Mesenchymal stem cell (in vitro differentiated cells and primary cell): Measurements from ENCODE around the gene FLT1.
A peak's percentile ranks its signal among the peaks of the same experiment; 100 is the strongest.

ENCODE experiments used
- DNase-seq: peaks from one replicate; pipeline ENCODE4 v3.0.0-alpha.2; 2013
- H2AFZ ChIP-seq: one replicate; pipeline ENCODE4 v1.6.1; 2013; ENCODE audit warnings: low read depth, mild to moderate bottlenecking, control low read depth, inconsistent platforms, low read length, moderate library complexity
- H2AK5ac ChIP-seq: 2 replicates; pipeline ENCODE4 v1.6.1; 2013; ENCODE audit warnings: low read length, moderate library complexity, mild to moderate bottlenecking, inconsistent platforms; ENCODE audit not compliant: severe bottlenecking
- H2BK120ac ChIP-seq: one replicate; pipeline ENCODE4 v1.6.1; 2013; ENCODE audit warnings: low read depth, mild to moderate bottlenecking, inconsistent platforms, low read length, moderate library complexity
- H2BK12ac ChIP-seq, 2 experiments: one replicate each; pipeline ENCODE4 v1.6.1; 2013; ENCODE audit warnings: inconsistent platforms in 2 of 2, low read length in 2 of 2, mild to moderate bottlenecking in 2 of 2, moderate library complexity in 2 of 2, control low read depth in 1 of 2
- H2BK15ac ChIP-seq: one replicate; pipeline ENCODE4 v1.6.1; 2013; ENCODE audit warnings: mild to moderate bottlenecking, low read depth, inconsistent platforms; ENCODE audit not compliant: poor library complexity, severe bottlenecking
- H2BK5ac ChIP-seq: 2 replicates; pipeline ENCODE4 v1.6.1; 2013; ENCODE audit warnings: low read depth, mild to moderate bottlenecking, low read length, control low read depth, inconsistent platforms; ENCODE audit not compliant: poor library complexity, severe bottlenecking
- H3K14ac ChIP-seq, 2 experiments: one replicate each; pipeline ENCODE4 v1.6.1; 2013; ENCODE audit warnings: inconsistent platforms in 2 of 2, low read length in 2 of 2, control low read depth in 1 of 2, mild to moderate bottlenecking in 1 of 2, moderate library complexity in 1 of 2
- H3K18ac ChIP-seq, 2 experiments: one replicate each; pipeline ENCODE4 v1.6.1; 2013; ENCODE audit warnings: inconsistent platforms in 2 of 2, low read length in 2 of 2, control low read depth in 1 of 2, low read depth in 1 of 2, mild to moderate bottlenecking in 1 of 2
- H3K23ac ChIP-seq, 2 experiments: one replicate each; pipeline ENCODE4 v1.6.1; 2013; ENCODE audit warnings: inconsistent platforms in 2 of 2, low read length in 2 of 2, mild to moderate bottlenecking in 2 of 2, moderate library complexity in 2 of 2, control low read depth in 1 of 2
- H3K27ac ChIP-seq: 2 replicates; pipeline ENCODE4 v1.5.1; 2013; ENCODE audit warnings: mild to moderate bottlenecking, moderate library complexity, low read length, control low read depth, inconsistent platforms; ENCODE audit not compliant: poor library complexity, severe bottlenecking
- H3K27me3 ChIP-seq, 2 experiments: 2 replicates each; pipeline versions ENCODE4 v1.6.1 to v1.7.0; 2013; ENCODE audit warnings: low read length in 2 of 2, mild to moderate bottlenecking in 2 of 2, moderate library complexity in 2 of 2, control low read depth in 1 of 2, inconsistent platforms in 1 of 2; ENCODE audit not compliant: control insufficient read depth in 1 of 2, insufficient read depth in 1 of 2
- H3K36me3 ChIP-seq, 2 experiments: 2 replicates each; pipeline versions ENCODE4 v1.6.1 to v1.7.0; 2013; ENCODE audit warnings: low read length in 2 of 2, control low read depth in 1 of 2, inconsistent platforms in 1 of 2, low read depth in 1 of 2, mild to moderate bottlenecking in 1 of 2; ENCODE audit not compliant: insufficient read depth in 2 of 2, control insufficient read depth in 1 of 2
- H3K4ac ChIP-seq, 2 experiments: one replicate each; pipeline ENCODE4 v1.6.1; 2013; ENCODE audit warnings: inconsistent platforms in 2 of 2, low read length in 2 of 2, mild to moderate bottlenecking in 2 of 2, moderate library complexity in 2 of 2, control low read depth in 1 of 2, low read depth in 1 of 2
- H3K4me1 ChIP-seq: 2 replicates; pipeline ENCODE4 v1.6.1; 2013; ENCODE audit warnings: low read depth, low read length, control low read depth; ENCODE audit not compliant: control insufficient read depth, insufficient read depth
- H3K4me2 ChIP-seq: 2 replicates; pipeline ENCODE4 v1.6.1; 2013; ENCODE audit warnings: low read length, mild to moderate bottlenecking, inconsistent platforms; ENCODE audit not compliant: poor library complexity, severe bottlenecking
- H3K4me3 ChIP-seq, 2 experiments: 2 replicates each; pipeline versions ENCODE4 v1.5.1 to v1.7.0; 2013; ENCODE audit warnings: low read length in 2 of 2, mild to moderate bottlenecking in 2 of 2, control low read depth in 1 of 2, low read depth in 1 of 2; ENCODE audit not compliant: insufficient read depth in 1 of 2
- H3K79me1 ChIP-seq: replicated peaks from 2 replicates; pipeline ENCODE4 v1.6.1; 2013; ENCODE audit warnings: mild to moderate bottlenecking, control low read depth, low read length, inconsistent platforms; ENCODE audit not compliant: poor library complexity, severe bottlenecking
- H3K9ac ChIP-seq: 2 replicates; pipeline ENCODE4 v1.7.0; 2013; ENCODE audit warnings: mild to moderate bottlenecking, low read length, moderate library complexity
- H3K9me3 ChIP-seq: 2 replicates; pipeline ENCODE4 v1.7.0; 2013; ENCODE audit warnings: mild to moderate bottlenecking, low read length; ENCODE audit not compliant: control insufficient read depth
- H4K8ac ChIP-seq: one replicate; pipeline ENCODE4 v1.6.1; 2013; ENCODE audit warnings: inconsistent platforms, mild to moderate bottlenecking, low read length, moderate library complexity
- H4K91ac ChIP-seq: one replicate; pipeline ENCODE4 v1.6.1; 2013; ENCODE audit warnings: mild to moderate bottlenecking, low read length, inconsistent platforms
- WGBS: methylation state at CpG from one replicate; pipeline ENCODE4 v1.1.7; 2013; ENCODE audit warnings: mixed read lengths; 5-methylcytosine and 5-hydroxymethylcytosine counted together

Gene FLT1

GRCh38 chr13:28438067-28438466, 56.9 kb downstream of the FLT1 start:
- Histone ChIP-seq H3K27ac (no peak overlapping the region), H2BK120ac (no peak overlapping the region), H3K4me2 (no peak overlapping the region), H2BK12ac (no peak overlapping the region), H3K4me3 (no peak overlapping the region), H3K14ac (no peak overlapping the region), H3K9ac (no peak overlapping the region), H3K18ac (no peak overlapping the region), H4K8ac (no peak overlapping the region), H3K27me3 (peaks cover 0 to 49% of the 10 kb centered on the region in 2 experiments), H3K9me3 (no peaks in the 10 kb centered on the region), H2AFZ (no peak overlapping the region), H3K79me1 (no peaks in the 10 kb centered on the region), H3K4me1 (no peaks in the 10 kb centered on the region), H3K36me3 (no peaks in the 10 kb centered on the region), H2AK5ac (no peak overlapping the region), H3K4ac (no peak overlapping the region), H4K91ac (no peak overlapping the region), H3K23ac (no peak overlapping the region), H2BK5ac (no peak overlapping the region), H2BK15ac (no peak overlapping the region)
- 94% methylated on average over 6 of the region's 8 CpGs for WGBS
- DNase-seq = no peak

GRCh38 chr13:28435917-28436316, 59.0 kb downstream of the FLT1 start:
- DNase-seq = no peak
- Histone ChIP-seq H2BK15ac (no peak overlapping the region), H3K23ac (no peak overlapping the region), H2AFZ (no peak overlapping the region), H2BK5ac (no peak overlapping the region), H3K14ac (no peak overlapping the region), H3K4me1 (no peaks in the 10 kb centered on the region), H3K79me1 (no peaks in the 10 kb centered on the region), H3K27ac (no peak overlapping the region), H3K4ac (no peak overlapping the region), H2BK12ac (no peak overlapping the region), H3K4me2 (no peak overlapping the region), H3K9ac (no peak overlapping the region), H2BK120ac (no peak overlapping the region), H2AK5ac (no peak overlapping the region), H3K18ac (no peak overlapping the region), H3K4me3 (no peak overlapping the region), H3K27me3 (peaks cover 0 to 67% of the 10 kb centered on the region in 2 experiments), H3K36me3 (no peaks in the 10 kb centered on the region), H4K91ac (no peak overlapping the region), H3K9me3 (no peaks in the 10 kb centered on the region), H4K8ac (no peak overlapping the region)
- 94% methylated on average over 6 of the region's 6 CpGs for WGBS

GRCh38 chr13:28434926-28435325, 60.0 kb downstream of the FLT1 start:
- Histone ChIP-seq H3K4me3 (no peak overlapping the region), H4K8ac (no peak overlapping the region), H3K4me2 (no peak overlapping the region), H2AK5ac (no peak overlapping the region), H3K9ac (no peak overlapping the region), H3K36me3 (no peaks in the 10 kb centered on the region), H2BK5ac (no peak overlapping the region), H3K27ac (no peak overlapping the region), H3K14ac (no peak overlapping the region), H2BK12ac (no peak overlapping the region), H3K79me1 (no peaks in the 10 kb centered on the region), H3K23ac (no peak overlapping the region), H2BK120ac (no peak overlapping the region), H3K27me3 (peaks cover 0 to 60% of the 10 kb centered on the region in 2 experiments), H4K91ac (no peak overlapping the region), H2BK15ac (no peak overlapping the region), H3K18ac (no peak overlapping the region), H3K4me1 (no peaks in the 10 kb centered on the region), H2AFZ (no peak overlapping the region), H3K4ac (no peak overlapping the region), H3K9me3 (no peaks in the 10 kb centered on the region)
- DNase-seq = peak; percentile 47
- 54% methylated on average over 4 of the region's 4 CpGs for WGBS

- Histone ChIP-seq H3K23ac (no peak overlapping the region), H2AFZ (no peak overlapping the region), H3K4me1 (no peaks in the 10 kb centered on the region), H3K4me3 (no peak overlapping the region), H2BK15ac (no peak overlapping the region), H4K8ac (no peak overlapping the region), H3K79me1 (no peaks in the 10 kb centered on the region), H3K27ac (no peak overlapping the region), H3K27me3 (peaks cover 0 to 50% of the 10 kb centered on the region in 2 experiments), H3K4me2 (no peak overlapping the region), H3K4ac (no peak overlapping the region), H3K18ac (no peak overlapping the region), H2BK12ac (no peak overlapping the region), H3K9me3 (no peaks in the 10 kb centered on the region), H2AK5ac (no peak overlapping the region), H2BK5ac (no peak overlapping the region), H4K91ac (no peak overlapping the region), H3K36me3 (no peaks in the 10 kb centered on the region), H3K9ac (no peak overlapping the region), H3K14ac (no peak overlapping the region), H2BK120ac (no peak overlapping the region)
- WGBS = 84% methylated on average over 8 of the region's 11 CpGs
- DNase-seq = no peak
Observed at GRCh38 chr13:28432816-28433560, 61.9 kb downstream of the FLT1 start.
